Hematopoietic multipotent progenitor cell treated with erythropoietin and hydrocortisone succinate and interleukin-3 and kit ligand, for 8 days (in vitro differentiated cells): Measurements from ENCODE around the gene DMD.
"Not testable (repeated sequence)": the region's sequence is repeated elsewhere in the genome, so short reads cannot be mapped to it uniquely, and the experiment has no call there.

Source experiments
- DNase-seq: peaks from one replicate; pipeline ENCODE4 v3.0.0-alpha.2; 2015

Gene DMD

GRCh38 chrX:33211356-33212260, at the start of gene DMD:
DMD (minus strand) TSS chrX:33211549; CDS start chrX:33211312, 237 bp downstream.
- DNase-seq = no peak

- DNase-seq = no peak
Observed at GRCh38 chrX:33252306-33252825, 41.0 kb upstream of the DMD start.

GRCh38 chrX:33218819-33219218, 7.5 kb upstream of the DMD start:
- no peak for DNase-seq

GRCh38 chrX:33210156-33210555, 1.2 kb downstream of the DMD start:
- no peak for DNase-seq

GRCh38 chrX:33207056-33207455, 4.3 kb downstream of the DMD start:
- DNase-seq = no peak

- DNase-seq = no peak
Observed at GRCh38 chrX:33205321-33205720, 6.0 kb downstream of the DMD start.

GRCh38 chrX:33204889-33205288, 6.5 kb downstream of the DMD start:
- no peak for DNase-seq

GRCh38 chrX:33198561-33199279, 12.6 kb downstream of the DMD start:
- DNase-seq = no peak

GRCh38 chrX:33195698-33196097, 15.7 kb downstream of the DMD start:
- no peak for DNase-seq

GRCh38 chrX:33194876-33195433, 16.4 kb downstream of the DMD start:
- DNase-seq = no peak

GRCh38 chrX:33194289-33194688, 17.1 kb downstream of the DMD start:
- DNase-seq = no peak

GRCh38 chrX:33190016-33190415, 21.3 kb downstream of the DMD start:
- DNase-seq = no peak

GRCh38 chrX:33188881-33189280, 22.5 kb downstream of the DMD start:
- no peak for DNase-seq

- DNase-seq = no peak
Observed at GRCh38 chrX:33188286-33188685, 23.1 kb downstream of the DMD start.

GRCh38 chrX:33184803-33185202, 26.5 kb downstream of the DMD start:
- not testable (repeated sequence) for DNase-seq

- DNase-seq = no peak
Observed at GRCh38 chrX:33183361-33183760, 28.0 kb downstream of the DMD start.

- DNase-seq = no peak
Observed at GRCh38 chrX:33178690-33179089, 32.7 kb downstream of the DMD start.

GRCh38 chrX:33178218-33178617, 33.1 kb downstream of the DMD start:
- no peak for DNase-seq

GRCh38 chrX:33175201-33175600, 36.1 kb downstream of the DMD start:
- no peak for DNase-seq

- DNase-seq = no peak
Observed at GRCh38 chrX:33171041-33171440, 40.3 kb downstream of the DMD start.

GRCh38 chrX:33161829-33162228, 49.5 kb downstream of the DMD start:
- DNase-seq = no peak

GRCh38 chrX:33160273-33160672, 51.1 kb downstream of the DMD start:
- DNase-seq = no peak

- no peak for DNase-seq
Observed at GRCh38 chrX:33156152-33156726, 55.1 kb downstream of the DMD start.
